GM21717 (cell line): ENCODE measurements around the gene HASPIN.
"Not testable (repeated sequence)": the region's sequence is repeated elsewhere in the genome, so short reads cannot be mapped to it uniquely, and the experiment has no call there.

Experiments
- ATAC-seq: cut with Tn5 transposase; IDR thresholded peaks from one replicate; pipeline ENCODE4 v1.9.1; 2021; ENCODE audit warnings: mild to moderate bottlenecking, moderate library complexity; ENCODE audit not compliant: unreplicated experiment

HASPIN gene

DNA sequence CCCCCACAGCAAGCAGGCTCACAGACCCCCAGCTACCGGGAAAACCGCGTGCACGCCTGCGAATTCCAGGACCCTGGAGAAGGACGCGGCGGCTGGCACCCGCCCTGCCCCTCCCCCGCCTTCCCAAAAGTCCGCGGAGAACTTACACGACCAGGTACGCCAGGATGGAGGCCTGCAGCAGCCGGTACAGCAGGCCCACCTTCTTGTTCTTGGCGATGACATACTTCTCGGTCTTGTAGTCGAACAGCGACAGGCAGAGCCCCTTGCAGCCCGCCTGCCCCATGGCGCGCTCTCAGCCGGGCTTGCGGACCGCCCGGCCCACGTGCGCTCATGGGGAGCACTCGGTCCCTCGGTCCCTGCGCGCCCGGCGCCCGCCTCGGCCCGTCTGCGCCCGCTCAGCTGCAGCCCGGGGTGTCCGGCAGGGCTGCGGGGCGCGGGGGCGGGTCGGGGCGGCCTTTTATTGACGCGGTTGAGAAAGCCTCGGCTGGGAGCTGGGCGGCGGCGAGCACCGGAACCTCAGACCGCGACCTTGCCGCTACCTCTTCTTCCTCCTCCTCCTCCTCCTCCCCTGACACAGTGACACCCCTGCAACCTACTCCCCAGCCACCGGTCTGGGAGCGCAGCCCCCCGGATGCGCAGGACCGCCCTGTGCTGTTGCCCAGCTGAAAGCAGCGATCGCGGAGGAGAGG, 27.8 kb upstream of the HASPIN start, which contains the start of gene P2RX5:
Gene P2RX5, minus strand, starts transcription at position 433 of the 689 bp plus-strand sequence. Its CDS starts 150 bp downstream, at position 283.
- no peak for ATAC-seq

DNA sequence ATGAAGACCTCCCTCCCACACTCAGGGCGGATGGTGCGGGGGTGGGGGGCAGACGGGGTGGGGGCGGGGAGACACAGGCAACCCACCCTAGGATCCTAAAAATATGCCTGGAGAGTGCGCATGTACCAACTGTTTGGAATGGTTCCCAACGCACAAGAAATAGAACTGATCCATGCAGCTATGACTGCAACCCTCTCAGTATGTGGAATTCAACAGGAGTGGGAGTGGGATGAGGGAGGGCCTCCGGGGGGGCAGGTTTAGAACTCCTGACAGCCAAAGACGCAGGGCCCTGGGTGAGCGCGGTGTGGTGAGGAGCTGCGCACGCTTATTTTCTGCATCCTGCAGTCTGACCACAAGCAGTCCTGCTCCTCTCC, 26.6 kb upstream of the HASPIN start:
- no peak for ATAC-seq

DNA sequence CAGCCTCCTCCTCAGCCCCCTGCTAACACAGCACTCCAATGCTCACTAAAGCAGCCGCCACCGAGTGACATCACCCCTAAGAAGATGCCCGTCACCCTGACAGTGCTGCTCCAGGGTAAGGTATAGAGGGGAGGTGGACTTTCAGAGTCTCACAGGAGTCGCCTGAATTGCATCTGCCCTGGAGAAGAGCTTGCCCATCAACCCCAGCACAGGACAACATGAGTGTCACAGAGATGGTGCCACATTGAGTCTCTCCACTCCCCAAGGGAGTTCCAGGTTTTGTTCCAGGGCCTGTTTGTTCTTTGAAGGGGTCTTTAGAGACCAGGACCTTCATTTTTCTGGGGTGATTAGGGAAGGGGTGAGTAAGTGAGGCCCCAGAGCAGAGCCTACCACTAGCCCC, 25.6 kb upstream of the HASPIN start:
- no peak for ATAC-seq

DNA sequence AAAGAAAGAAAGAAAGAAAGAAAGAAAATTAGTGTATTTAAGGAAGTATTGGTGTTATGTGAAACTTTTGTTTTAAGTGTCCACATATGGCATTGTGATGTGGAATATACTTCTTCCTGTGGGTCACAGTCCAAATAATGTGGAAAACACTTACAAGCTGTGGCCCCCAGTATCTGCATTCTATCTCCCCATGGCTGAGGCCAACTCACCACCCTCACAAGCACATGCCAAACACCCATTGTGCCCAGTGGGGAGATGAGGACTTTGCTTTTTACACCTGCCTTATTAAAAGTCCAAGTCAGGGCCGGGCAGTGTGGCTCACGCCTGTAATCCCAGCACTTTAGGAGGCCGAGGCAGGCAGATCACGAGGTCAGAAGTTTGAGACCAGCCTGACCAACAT, 23.8 kb upstream of the HASPIN start:
- ATAC-seq: no peak

DNA sequence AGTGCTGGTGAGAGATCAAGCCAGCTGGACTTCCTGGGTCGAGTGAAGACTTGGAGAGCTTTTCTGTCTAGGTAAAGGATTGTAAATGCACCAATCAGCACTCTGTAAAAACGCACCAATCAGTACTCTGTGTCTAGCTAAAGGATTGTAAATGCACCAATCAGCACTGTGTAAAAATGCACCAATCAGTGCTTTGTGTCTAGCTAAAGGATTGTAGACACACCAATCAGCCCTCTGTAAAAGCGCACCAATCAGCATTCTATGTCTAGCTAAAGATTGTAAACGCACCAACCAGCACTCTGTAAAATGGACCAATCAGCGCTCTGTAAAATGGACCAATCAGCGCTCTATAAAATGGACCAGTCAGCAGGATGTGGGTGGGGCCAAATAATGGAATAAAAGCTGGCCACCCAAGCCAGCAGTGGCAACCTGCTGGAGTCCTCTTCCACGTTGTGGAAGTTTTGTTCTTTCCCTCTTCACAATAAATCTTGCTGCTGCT, 21.6 kb upstream of the HASPIN start:
- ATAC-seq: not testable (repeated sequence)

DNA sequence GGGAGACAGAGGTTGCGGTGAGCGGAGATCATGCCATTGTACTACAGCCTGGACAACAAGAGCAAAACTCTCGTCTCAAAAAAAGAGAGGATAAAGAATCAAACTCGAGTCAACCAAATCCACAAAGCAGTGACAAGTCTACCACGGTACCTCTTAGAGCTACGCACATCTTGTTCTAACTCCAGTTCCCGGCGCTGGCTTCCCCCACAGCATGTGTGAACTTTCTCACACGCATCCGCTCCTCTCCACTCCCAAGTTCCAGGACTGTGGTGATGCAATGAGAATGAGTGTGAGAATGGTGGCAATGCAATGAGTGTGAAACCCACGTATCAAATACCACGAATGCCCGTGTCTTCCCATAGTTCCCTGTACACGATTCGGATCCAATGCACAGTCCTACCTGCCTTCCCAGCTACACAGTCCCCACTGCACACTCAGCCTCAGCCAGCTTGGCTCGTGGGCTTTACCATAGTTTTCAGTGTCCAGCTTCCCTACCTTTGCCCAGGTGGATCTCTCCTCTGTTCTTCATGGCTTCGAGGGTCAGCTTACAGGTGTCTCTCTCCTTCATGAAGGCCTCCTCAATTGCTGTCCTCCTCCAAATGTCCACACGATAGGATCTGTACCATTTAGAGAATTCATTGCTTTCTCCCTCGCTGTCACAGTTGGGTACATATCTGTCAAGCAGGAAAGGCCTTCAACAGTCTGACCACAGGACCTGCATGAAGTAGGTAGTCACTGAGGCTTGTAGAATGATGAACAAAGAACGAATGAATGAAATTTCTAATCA, 18.6 kb upstream of the HASPIN start:
- no peak for ATAC-seq

DNA sequence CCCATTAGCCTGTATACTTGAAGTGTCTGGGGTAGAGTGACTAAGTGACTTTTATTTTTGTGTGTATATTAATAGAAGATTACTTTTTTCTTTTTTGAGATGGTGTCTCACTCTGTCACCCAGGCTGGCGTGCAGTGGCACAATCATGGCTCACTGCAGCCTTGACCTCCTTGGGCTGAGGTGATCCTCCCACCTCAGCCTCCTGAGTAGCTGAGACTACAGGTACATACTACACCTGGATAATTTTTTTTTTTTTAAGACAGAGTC, 18.1 kb upstream of the HASPIN start:
- ATAC-seq: not testable (repeated sequence)

DNA sequence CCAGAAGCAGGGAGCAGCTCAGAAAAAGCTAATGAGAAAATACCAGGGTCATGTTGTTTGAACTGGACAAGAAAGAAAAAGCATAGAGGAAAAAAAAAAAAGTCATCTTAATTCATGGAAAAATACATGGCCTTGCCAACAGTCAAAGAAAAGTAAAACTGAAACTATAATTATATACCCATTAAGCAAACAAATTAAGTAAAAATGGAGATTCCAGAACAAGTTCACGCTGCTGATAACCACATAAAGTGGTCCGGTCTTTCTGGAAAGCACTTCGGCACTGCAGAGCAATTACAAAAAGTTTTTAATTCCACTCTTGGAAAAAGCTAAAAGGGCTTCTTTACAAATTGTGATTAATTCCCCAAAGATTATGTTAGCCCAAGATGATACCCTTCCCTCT, 15.3 kb upstream of the HASPIN start:
- ATAC-seq: no peak

DNA sequence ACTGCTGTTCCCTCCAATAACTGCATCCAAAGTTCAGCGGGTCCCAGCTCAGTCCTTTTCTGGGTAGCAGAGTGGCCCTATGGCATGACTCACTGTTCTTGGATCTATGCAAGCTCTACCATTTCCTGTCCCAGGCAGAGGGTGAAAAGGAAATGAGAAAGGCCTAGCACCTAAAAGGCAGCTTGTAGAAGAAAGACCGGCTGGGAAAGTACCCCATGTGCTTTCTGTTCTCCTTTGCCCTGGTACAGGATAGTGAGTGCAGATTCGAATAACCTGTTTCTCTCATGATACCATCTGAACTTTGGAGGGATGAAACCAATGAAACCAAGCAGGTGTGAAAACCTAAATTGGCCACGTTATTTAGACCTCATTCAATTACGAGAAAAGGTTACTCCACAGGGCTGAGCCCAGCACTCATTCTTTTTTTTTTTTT, 12.7 kb upstream of the HASPIN start:
- ATAC-seq: peak; percentile 91

DNA sequence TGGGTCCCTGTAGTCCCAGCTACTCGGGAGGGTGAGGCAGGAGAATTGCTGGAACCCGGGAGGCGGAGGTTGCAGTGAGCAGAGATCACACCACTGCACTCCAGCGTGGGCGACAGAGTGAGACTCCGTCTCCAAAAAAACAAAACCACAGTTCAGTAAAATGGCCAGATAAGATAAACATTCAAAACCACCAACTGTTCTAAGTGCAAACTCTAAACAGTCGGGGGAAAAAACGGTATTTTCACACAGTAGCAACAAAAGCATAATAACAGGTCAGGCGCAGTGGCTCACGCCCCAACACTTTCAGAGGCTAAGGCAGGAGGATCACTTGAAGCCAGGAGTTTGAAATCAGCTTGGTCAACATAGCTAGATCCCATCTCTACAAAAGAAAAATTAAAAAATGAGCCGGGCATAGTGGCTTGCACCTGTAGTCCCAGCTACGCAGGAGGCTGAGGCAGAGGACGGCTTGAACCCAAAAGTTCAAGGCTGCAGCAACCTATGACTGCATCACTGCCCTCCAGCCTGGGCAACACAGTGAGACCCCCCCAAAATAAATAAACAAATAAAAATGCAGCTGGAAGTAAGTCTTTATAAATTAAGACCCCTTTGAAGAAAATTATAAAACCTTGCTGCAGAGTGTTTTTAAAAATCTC, 10.8 kb upstream of the HASPIN start:
- no peak for ATAC-seq

DNA sequence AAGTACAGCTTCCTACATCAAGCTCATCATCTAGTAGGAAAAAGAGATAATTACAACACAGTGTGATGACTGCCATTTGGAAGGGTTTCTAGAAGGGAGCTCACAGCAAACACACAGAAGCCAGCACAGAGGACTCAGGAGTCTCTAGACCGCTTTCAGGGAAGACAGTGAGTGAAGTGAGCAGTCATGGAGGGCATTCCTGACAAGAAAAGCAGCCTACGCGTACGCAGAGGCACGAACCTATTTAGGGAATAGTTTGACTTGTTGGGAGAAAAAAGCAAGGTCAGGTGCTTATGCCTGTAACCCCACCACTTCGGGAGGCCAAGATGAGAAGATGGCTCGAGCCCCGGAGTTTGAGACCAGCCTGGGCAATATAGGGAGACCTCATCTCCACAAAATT, 8.4 kb upstream of the HASPIN start:
- ATAC-seq: no peak

DNA sequence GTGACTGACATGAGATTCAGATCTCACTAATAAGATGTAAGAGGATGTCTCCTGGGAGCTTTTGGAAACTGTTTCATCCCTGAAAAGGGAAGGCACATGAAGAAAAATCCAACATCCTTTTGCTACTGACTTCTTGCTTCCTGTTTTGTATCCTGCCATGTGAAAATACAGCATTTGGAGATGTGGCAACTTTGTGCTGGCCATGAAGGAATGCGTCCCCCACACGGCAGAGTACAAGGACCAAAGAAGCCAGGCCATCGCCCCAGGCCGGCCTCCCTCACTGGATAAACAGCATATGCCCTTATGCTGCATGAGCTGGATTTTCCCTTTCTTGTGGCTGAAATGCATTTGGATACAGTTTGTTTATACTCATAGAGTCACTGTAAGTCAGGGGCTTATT, 5.5 kb upstream of the HASPIN start:
- no peak for ATAC-seq

DNA sequence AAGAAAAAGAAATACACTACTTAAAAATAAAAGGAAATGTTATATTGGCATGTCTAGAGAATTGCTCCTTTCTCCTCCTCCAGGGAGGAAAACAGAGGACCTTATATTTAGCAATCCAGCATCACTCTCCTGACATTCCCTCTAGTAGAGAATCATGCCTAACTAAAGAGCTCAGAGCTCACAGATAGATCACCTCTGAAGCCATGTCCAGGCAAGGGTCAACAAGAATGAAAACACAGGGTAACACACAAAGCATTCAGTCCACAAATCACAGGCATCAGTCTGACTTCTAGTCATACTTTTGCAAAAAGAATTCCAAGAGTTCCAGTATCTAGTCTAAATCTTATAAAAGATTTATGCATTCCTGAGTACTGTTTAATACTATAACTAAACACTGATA, 4.4 kb upstream of the HASPIN start:
- ATAC-seq: no peak

DNA sequence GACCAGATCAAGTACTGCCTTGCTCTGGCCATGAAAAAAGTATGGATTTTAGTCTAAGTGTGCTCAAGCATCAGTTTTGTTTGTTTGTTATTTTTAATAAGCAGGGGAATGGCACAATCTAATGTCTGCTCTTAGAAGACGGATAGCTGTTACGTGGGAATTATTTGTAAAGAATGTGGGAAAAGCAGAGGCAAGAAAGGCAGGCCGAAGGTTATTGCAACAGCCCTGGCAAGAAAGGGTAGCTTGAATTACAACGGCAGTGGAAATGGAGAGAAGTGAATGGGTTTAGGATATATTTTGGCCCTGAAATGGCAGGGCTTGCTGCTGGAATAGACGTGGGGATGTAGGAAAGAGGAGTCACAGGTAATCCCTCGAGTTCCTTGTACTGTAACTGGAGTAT, 987 bp upstream of the HASPIN start:
- no peak for ATAC-seq

DNA sequence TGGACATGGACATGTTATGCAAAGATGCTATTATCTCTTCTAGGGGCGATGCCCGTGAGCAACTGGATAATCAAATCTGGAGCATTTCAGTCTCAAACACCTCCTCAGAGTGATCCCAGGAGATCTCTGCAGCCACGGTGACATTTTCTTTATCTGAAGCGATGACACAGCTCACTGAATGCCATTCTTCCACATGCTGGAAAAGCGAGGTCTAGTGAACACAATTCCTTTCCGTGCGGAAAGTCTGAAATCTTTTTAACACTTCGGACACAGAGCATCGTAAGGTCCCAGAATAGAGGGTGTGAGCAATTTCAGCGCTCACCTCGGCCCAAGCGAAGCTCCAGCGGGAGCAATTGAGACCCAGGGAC, 531 bp upstream of the HASPIN start:
- ATAC-seq: no peak

DNA sequence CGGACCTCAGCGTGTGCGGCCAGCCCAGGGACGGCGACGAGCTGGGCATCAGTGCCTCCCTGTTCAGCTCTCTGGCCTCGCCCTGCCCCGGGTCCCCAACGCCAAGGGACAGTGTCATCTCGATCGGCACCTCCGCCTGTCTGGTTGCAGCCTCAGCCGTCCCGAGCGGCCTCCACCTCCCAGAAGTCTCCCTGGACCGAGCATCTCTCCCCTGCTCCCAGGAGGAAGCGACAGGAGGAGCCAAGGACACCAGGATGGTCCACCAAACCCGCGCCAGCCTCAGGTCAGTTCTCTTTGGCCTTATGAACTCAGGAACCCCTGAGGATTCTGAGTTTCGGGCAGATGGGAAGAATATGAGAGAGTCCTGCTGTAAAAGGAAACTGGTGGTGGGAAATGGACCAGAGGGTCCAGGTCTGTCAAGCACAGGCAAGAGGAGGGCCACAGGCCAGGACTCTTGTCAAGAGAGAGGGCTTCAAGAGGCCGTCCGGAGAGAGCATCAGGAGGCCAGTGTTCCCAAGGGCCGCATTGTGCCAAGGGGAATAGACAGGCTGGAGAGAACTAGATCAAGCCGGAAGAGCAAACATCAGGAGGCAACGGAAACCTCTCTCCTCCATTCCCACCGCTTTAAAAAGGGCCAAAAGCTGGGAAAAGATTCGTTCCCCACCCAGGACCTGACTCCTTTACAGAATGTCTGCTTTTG, 825 bp downstream of the HASPIN start:
- peak; percentile 8 for ATAC-seq

DNA sequence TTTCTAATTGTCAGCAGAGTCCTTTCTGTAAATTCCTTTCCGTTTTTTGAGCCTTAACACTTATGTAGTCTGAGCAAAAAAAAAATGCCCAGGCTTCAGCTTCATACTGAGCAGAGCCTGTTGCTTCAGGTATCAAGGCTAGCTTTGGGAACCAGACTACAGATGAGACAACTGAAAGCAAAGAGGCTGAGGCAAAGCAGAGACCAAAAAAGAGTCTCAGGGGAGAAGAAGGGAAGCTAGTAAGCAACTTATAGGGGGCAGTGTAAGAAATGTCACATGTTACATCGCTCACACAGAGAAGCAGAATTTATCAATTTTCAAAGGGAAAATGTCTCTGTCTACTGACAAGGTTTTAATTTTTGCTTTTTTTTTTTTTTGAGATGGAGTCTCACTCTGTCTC, 3.3 kb downstream of the HASPIN start:
- ATAC-seq: no peak

DNA sequence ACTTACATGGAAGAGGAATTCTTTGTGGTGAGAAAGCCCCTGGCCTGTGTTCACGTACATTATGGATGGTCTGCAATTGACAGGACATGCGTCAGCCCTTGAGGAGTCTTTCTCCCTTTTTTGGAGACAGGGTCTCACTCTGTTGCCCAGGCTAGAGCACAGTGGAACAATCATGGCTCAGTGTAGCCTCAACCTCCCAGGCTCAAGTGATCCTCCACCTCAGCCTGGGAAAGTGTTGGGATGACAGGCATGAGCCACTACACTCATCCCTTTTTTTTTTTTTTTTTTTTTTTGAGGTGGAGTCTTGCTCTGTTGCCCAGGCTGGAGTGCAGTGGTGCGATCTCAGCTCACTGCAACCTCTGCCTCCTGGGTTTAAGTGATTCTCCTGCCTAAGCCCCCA, 4.4 kb downstream of the HASPIN start:
- ATAC-seq: not testable (repeated sequence)

DNA sequence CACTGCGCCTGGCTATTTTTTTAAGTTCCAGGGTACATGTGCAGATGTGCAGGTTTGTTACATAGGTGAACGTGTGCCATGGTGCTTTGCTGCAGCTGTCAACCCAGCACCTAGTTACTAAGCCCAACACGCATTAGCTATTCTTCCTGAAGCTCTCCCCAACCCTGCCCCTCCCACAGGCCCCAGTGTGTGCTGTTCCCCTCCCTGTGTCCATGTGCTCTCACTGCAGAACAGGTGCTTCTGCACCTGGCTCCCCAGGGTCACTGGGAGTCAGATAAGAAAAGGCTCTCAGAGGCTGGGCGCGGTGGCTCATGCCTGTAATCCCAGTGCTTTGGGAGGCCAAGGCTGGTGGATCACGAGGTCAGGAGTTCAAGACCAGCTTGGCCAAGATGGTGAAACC, 6.2 kb downstream of the HASPIN start:
- no peak for ATAC-seq

DNA sequence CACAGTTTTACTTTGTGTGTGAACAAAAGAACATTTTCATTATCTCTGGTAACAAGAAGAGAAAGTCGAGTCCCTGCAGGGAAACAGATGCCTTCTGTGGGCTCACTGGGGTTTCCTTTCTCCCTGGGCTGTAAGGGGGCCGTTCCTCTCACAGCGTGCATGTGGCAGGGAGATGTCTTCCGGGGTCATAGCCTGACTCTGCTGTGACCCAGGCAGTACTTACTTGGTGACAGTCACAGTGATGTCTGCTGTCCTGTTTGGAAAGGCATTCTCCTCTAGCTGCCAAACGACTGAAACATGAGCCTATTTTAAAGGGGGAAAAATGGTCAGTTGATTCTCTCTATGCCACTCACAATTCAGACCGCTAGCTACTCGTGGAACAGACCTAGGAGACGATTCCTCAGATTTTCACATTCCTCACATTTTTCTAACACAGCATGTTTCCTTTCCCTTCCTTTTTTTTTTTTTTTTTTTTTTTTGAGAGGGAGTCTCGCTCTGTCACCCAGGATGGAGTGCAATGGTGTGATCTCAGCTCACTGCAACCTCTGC, 7.3 kb downstream of the HASPIN start:
- no peak for ATAC-seq

DNA sequence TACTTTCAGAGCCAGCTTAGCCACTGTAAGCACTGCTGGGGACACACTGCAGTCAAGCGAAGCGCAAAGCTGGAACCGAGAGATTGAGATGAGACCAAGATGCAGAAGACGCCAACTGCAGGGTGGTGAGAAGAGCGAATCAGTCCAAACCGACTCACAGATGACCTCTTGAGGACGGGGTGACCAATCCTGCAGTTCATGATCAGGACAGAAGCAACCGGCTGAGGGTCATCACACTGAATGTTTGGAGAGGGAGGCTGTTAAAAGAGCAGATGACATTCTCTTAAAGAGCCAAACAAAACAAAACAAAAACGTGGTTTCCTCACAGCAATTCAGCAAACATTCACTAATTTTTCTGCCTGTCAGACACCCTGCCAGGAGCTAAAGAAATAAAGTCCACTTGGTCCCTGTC, 8.5 kb downstream of the HASPIN start:
- ATAC-seq: no peak
